DND-41 (cell line): ENCODE results near the gene NUBP2.

ENCODE experiments used
- CTCF ChIP-seq: IDR thresholded peaks from 2 replicates; pipeline ENCODE4 v1.5.1; 2012; ENCODE audit warnings: borderline replicate concordance, low read length, moderate library complexity, mild to moderate bottlenecking; ENCODE audit not compliant: poor library complexity, severe bottlenecking; ENCODE audit errors: extremely low read depth
- EZH2 ChIP-seq: IDR thresholded peaks from 3 replicates; pipeline ENCODE4 v1.6.1; 2012; ENCODE audit warnings: borderline replicate concordance, low read depth, mild to moderate bottlenecking, moderate library complexity, low read length, inconsistent platforms; ENCODE audit not compliant: severe bottlenecking

GRCh38 chr16:1766231-1766630 lies 16.5 kb upstream of the NUBP2 start:
- TF ChIP-seq CTCF (no peak), EZH2 (no peak)
